ENCODE data around the gene ERBB4. TPM values are rescaled to one million over a fixed set of nuclear protein-coding genes. Genes with fewer than 3 reads are reported as not detected.

The ERBB4 gene
- total RNA-seq, 1 donor from 2014 or later = 25.3 TPM

DNA sequence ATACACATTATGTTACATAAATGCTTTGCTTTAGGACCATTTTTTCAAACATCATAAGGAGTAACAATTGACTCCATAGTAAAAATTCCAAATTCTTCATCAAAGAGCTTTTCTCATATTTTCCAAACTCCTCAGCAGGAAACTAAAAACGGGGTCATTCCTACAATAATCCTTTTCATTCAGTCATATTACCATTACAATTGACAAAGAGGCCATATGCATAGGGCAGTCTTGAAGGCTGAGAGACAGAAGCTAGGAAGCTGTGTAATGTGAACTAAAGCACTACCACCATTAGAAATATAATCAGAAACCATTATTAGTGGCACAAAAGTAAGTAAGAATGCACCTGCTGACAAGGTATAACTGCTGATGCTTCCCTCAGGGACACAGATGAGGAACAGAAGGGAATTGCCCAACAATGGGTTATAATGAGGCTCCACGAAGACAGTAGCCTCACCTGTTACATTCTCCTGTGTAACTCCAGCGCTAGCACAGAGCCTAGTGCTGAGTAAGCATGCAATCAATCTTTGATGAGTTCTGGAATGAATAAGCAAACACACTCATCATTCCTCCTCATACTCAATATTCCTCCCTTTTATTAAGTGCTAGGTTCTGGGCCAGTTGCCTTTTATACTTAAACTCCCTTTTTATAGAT is 1039.9 kb downstream of the ERBB4 start:
- Histone ChIP-seq H3K4me3 (no peak overlapping the region), H3K27ac (no peak overlapping the region), H3K9me3 (no peaks in the 10 kb centered on the region), H3K36me3 (no peaks in the 10 kb centered on the region), H3K4me1 (no peaks in the 10 kb centered on the region), H3K27me3 (ENCODE audit: low read depth) (no peaks in the 10 kb centered on the region)
- intact Hi-C loops (cut with DNase I) = no loop called here
- TF ChIP-seq, protein P1, sequence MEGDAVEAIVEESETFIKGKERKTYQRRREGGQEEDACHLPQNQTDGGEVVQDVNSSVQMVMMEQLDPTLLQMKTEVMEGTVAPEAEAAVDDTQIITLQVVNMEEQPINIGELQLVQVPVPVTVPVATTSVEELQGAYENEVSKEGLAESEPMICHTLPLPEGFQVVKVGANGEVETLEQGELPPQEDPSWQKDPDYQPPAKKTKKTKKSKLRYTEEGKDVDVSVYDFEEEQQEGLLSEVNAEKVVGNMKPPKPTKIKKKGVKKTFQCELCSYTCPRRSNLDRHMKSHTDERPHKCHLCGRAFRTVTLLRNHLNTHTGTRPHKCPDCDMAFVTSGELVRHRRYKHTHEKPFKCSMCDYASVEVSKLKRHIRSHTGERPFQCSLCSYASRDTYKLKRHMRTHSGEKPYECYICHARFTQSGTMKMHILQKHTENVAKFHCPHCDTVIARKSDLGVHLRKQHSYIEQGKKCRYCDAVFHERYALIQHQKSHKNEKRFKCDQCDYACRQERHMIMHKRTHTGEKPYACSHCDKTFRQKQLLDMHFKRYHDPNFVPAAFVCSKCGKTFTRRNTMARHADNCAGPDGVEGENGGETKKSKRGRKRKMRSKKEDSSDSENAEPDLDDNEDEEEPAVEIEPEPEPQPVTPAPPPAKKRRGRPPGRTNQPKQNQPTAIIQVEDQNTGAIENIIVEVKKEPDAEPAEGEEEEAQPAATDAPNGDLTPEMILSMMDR (IDR thresholded peaks at IDR 0.05) = no peak
- DNase-seq (no peak), ATAC-seq (no peak)

DNA sequence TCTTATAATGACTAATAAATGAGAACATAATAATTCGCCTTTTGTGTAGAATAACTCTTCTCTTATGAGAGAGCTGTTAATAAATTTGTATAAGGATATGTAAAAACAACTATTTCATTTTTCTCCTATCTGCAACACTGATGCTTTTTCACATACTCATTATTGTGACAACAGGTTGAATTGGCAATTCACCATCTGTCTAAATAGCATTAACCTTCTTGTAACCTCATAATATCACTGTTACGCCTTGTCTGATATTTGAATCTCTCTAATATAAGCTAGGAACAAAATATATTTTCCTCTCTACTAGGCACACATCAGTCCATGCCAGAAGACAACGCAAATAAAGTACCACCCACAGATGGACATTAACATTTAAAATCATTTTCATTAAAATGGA is 1043.3 kb downstream of the ERBB4 start:
- Histone ChIP-seq H3K36me3 (no peaks in the 10 kb centered on the region), H3K4me3 (no peak overlapping the region), H3K27ac (no peak overlapping the region), H3K9me3 (no peaks in the 10 kb centered on the region), H3K27me3 (ENCODE audit: low read depth) (no peaks in the 10 kb centered on the region), H3K4me1 (no peaks in the 10 kb centered on the region)
- intact Hi-C loops (cut with DNase I) = no loop called here
- DNase-seq (no peak), ATAC-seq (no peak)
- TF ChIP-seq, protein P1 (IDR thresholded peaks at IDR 0.05) = no peak

DNA sequence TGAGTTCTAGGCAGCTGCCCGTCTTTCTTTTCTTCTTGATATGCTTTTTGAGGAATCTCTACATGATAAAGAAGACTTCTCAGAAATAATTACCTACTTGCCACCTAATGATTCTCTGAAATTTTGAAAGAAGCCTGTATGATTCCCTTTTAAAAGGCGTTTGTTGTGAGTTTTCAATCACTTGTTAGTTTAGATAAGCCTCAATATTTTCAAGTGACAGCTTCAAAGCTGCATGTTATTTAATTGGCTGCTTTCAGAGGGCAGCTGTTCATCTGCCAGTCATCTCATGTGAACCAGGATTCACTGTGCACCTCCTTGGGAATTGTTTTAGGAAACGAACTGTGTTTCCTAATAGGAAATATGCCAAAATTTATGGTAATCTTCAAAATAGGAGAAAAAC is 1044.1 kb downstream of the ERBB4 start:
- ATAC-seq = no peak
- no peak overlapping the region for H3K4me3 ChIP-seq
- TF ChIP-seq, protein P1 (IDR thresholded peaks at IDR 0.05) = no peak
- no peaks in the 10 kb centered on the region for H3K9me3 ChIP-seq
- H3K36me3 ChIP-seq = no peaks in the 10 kb centered on the region
- H3K4me1 ChIP-seq = no peaks in the 10 kb centered on the region
- H3K27ac ChIP-seq = no peak overlapping the region
- DNase-seq = no peak
- H3K27me3 ChIP-seq (ENCODE audit: low read depth) = no peaks in the 10 kb centered on the region
- intact Hi-C loops (cut with DNase I) = no loop called here

DNA sequence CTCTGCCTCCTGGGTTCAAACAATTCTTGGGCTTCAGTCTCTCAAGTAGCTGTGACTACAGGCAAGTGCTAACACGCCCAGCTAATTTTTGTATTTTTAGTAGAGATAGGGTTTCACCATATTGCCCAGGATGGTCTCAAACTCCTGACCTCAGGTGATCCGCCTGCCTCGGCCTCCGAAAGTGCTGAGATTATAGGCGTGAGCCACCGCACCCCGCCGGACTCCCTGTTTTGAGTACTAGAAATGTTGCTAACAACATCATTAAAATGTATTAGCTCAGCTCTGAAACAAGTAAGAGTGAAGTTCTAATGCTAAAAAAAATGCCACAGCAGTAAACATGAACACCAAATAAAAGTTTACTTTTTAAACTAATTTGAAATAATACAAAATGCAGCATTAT is 1044.5 kb downstream of the ERBB4 start:
- H3K27me3 ChIP-seq (ENCODE audit: low read depth) = no peaks in the 10 kb centered on the region
- no peak overlapping the region for H3K4me3 ChIP-seq
- H3K4me1 ChIP-seq = no peaks in the 10 kb centered on the region
- no peak overlapping the region for H3K27ac ChIP-seq
- no peaks in the 10 kb centered on the region for H3K9me3 ChIP-seq
- ATAC-seq = no peak
- no peak for DNase-seq
- intact Hi-C loops (cut with DNase I) = no loop called here
- TF ChIP-seq, protein P1 (IDR thresholded peaks at IDR 0.05) = no peak
- H3K36me3 ChIP-seq = no peaks in the 10 kb centered on the region

DNA sequence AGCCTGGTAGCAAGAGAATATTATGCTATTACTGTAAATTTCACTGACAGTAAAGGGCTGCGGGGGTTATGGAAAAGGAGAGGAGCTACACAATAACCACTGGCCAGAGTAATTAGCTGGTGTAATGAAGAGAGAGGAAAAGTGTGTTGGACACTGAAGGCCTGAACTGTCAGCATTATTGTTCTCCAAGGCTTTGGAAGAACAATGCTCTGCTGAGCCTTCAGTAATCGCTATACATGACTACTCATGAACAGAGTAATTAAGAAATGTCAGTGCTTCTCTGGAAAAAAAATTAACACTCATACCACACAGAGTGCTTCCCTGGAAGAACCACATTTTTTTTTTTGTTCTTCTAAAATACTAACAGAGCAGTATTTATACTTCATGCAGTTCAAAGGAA is 1050.9 kb downstream of the ERBB4 start:
- Histone ChIP-seq H3K4me3 (no peak overlapping the region), H3K9me3 (no peaks in the 10 kb centered on the region), H3K4me1 (no peaks in the 10 kb centered on the region), H3K27me3 (ENCODE audit: low read depth) (no peaks in the 10 kb centered on the region), H3K36me3 (no peaks in the 10 kb centered on the region), H3K27ac (no peak overlapping the region)
- ATAC-seq = no peak
- DNase-seq = no peak
- TF ChIP-seq, protein P1 (IDR thresholded peaks at IDR 0.05) = no peak
- intact Hi-C loops (cut with DNase I) = no loop called here
